ENCODE data around the gene TAC1. TPM values are rescaled to one million over a fixed set of nuclear protein-coding genes. Genes with fewer than 3 reads are reported as not detected.

Gene TAC1
- total RNA-seq, 4 donors from 2014 or later, result 2.1 to 3.1 TPM; not detected in 2

DNA sequence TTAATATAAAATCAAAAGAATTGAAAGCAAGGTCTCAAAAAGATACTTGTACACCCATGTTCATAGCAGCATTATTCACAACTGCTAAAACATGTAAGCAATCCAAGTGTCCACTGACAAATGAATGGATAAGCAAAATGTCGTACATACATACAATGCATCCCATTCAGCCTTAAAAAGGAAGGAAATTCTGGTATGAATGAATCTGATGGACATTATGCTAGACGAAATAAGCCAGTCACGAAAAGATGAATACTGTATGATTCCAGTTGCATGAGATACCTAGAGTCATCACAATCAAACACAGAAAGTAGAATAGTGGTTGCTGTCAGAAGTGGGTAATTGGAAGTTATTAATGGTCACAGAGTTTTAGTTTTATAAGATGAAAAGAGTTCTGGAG, 9.5 kb upstream of the TAC1 start:
- no peaks in the 10 kb centered on the region for H3K27me3 ChIP-seq
- TF ChIP-seq, protein P1, sequence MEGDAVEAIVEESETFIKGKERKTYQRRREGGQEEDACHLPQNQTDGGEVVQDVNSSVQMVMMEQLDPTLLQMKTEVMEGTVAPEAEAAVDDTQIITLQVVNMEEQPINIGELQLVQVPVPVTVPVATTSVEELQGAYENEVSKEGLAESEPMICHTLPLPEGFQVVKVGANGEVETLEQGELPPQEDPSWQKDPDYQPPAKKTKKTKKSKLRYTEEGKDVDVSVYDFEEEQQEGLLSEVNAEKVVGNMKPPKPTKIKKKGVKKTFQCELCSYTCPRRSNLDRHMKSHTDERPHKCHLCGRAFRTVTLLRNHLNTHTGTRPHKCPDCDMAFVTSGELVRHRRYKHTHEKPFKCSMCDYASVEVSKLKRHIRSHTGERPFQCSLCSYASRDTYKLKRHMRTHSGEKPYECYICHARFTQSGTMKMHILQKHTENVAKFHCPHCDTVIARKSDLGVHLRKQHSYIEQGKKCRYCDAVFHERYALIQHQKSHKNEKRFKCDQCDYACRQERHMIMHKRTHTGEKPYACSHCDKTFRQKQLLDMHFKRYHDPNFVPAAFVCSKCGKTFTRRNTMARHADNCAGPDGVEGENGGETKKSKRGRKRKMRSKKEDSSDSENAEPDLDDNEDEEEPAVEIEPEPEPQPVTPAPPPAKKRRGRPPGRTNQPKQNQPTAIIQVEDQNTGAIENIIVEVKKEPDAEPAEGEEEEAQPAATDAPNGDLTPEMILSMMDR (IDR thresholded peaks at IDR 0.05), result no peak
- TF ChIP-seq POLR2A (IDR thresholded peaks at IDR 0.05), result no peak
- no peak for DNase-seq
- H3K4me1 ChIP-seq, result no peaks in the 10 kb centered on the region
- H3K4me3 ChIP-seq, result no peak overlapping the region
- H3K36me3 ChIP-seq, result no peaks in the 10 kb centered on the region
- no peak overlapping the region for H3K27ac ChIP-seq
- no peaks in the 10 kb centered on the region for H3K9me3 ChIP-seq

DNA sequence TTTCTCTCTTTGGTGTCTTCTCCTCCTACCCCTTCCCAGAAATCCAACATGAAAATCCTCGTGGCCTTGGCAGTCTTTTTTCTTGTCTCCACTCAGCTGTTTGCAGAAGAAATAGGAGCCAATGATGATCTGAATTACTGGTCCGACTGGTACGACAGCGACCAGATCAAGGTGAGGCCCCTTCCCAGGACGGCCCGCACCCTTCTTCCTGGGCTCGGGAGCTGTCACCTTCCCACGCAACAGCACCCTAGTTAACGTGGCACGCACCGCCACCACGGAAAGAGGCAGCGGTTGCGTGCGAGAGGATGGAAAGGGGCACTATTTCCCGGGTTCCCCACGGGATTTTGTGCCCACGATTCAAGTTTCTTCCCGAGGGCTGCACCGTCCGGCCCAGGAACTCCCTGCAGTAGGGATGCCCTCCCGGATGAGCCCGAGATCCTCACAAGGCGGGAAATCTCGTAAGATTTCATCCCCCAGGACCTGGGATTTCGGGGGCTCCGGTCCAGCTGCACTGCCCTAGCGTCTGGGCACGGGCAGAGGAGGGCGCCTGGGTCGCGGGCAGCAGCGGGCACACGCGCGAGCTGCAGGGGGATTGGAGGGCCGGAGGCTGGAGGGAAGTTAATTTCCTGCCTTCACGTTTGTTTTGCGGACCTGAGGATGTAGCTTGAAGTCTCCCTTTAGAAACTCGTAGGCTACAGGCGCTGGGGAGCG, 834 bp downstream of the TAC1 start:
- Histone ChIP-seq H3K27ac (no peak overlapping the region), H3K4me3 (peak overlapping the region in 2 of 4 donors; percentile 22 to 35), H3K27me3 (peaks cover 0 to 16% of the 10 kb centered on the region in 2 donors), H3K9me3 (no peaks in the 10 kb centered on the region), H3K4me1 (peaks cover 0 to 23% (median 0%) of the 10 kb centered on the region in 4 donors), H3K36me3 (no peaks in the 10 kb centered on the region)
- no peak for DNase-seq
- no peak for TF ChIP-seq POLR2A (IDR thresholded peaks at IDR 0.05)
- TF ChIP-seq, protein P1 (IDR thresholded peaks at IDR 0.05), result no peak

DNA sequence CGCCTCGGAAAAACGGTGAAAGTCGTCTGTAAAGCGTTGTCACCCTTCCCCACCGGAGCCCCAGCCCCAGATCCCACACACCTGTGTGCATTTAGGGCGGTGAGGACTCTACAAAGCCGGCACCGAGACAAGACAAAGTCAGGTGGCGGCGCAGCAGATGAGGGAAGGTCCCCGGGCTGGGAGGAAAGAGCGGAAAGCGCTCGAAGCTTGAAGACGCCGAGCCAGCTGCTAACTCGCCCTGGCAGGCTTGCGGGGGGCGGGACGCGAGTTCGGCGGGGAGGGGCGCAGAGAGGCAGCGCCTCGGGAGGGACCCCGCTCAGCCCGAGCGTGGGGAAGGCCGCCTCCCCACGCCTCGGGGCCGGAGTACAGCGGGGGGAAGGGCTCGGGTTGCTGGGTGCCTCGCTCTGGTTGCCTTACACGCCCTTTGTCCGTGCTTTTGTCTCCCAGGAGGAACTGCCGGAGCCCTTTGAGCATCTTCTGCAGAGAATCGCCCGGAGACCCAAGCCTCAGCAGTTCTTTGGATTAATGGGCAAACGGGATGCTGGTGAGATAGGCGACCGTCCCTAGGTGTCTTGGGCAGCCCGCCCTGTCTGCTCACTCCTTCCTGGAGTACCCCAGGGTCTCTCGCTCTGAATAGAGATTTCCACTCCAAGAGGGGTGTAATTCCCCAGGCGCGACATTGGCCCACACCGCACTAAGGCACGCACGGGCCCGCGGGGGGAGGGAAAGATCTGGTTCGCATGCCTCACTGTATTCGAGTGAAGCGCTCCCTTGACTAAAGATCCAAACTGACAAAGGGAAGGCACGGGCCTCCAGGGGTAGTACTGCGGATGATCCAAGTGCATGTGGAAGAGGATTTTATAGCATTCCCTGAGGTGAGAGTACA, 1.6 kb downstream of the TAC1 start:
- Histone ChIP-seq H3K4me3 (peak overlapping the region in 2 of 4 donors; percentile 22 to 35), H3K27ac (no peak overlapping the region), H3K9me3 (no peaks in the 10 kb centered on the region), H3K36me3 (no peaks in the 10 kb centered on the region), H3K4me1 (peaks cover 0 to 23% (median 0%) of the 10 kb centered on the region in 4 donors), H3K27me3 (peaks cover 0 to 16% of the 10 kb centered on the region in 2 donors)
- peak in 1 of 3 donors; percentile 48 for DNase-seq
- TF ChIP-seq POLR2A (IDR thresholded peaks at IDR 0.05), result no peak
- TF ChIP-seq, protein P1 (IDR thresholded peaks at IDR 0.05), result no peak

DNA sequence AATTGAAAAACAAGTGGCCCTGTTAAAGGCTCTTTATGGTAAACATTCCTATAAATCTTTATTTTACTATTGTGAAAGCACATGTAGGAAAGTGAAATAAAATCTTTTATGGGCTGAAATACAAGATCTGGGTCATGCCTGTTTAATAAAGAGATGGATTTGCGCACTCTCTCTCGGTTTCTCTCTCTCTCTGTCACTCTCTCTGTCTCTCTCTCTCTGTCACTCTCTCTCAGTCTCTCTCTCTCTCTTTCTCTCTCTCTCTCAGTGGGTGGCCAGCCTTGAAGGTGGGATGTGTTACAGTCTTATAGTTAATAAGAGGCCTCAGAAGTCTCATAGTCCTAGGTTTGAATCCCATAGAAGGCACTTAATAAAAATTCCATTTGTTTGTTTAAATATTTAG, 2.4 kb downstream of the TAC1 start:
- Histone ChIP-seq H3K9me3 (no peaks in the 10 kb centered on the region), H3K27me3 (peaks cover 0 to 16% of the 10 kb centered on the region in 2 donors), H3K36me3 (no peaks in the 10 kb centered on the region), H3K27ac (no peak overlapping the region), H3K4me1 (peaks cover 0 to 23% (median 0%) of the 10 kb centered on the region in 4 donors), H3K4me3 (no peak overlapping the region)
- TF ChIP-seq, protein P1 (IDR thresholded peaks at IDR 0.05), result no peak
- TF ChIP-seq POLR2A (IDR thresholded peaks at IDR 0.05), result no peak
- DNase-seq, result no peak

DNA sequence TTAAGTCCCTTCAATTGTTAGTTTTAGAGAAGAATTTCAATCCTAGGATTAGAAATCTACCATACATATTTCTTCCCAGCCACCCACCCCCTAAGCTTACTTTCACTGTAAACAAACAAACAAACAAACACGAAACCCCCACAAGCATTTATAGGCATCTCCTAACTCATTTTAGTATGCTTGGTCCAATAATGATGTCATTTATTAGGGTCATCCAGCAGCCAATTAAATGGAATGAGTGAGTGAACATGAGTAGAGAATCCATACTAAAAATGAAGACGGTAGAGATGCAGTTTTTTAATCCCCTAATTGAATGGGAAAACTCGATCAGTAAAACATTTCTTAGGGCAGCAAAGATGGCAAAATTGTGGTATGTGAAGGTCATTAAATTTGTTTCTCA, 3.2 kb downstream of the TAC1 start:
- Histone ChIP-seq H3K4me3 (no peak overlapping the region), H3K36me3 (no peaks in the 10 kb centered on the region), H3K27me3 (peaks cover 0 to 16% of the 10 kb centered on the region in 2 donors), H3K4me1 (peaks cover 0 to 23% (median 0%) of the 10 kb centered on the region in 4 donors), H3K9me3 (no peaks in the 10 kb centered on the region), H3K27ac (no peak overlapping the region)
- TF ChIP-seq, protein P1 (IDR thresholded peaks at IDR 0.05), result no peak
- TF ChIP-seq POLR2A (IDR thresholded peaks at IDR 0.05), result no peak
- DNase-seq, result no peak
